Measurements from ENCODE around the gene C12orf60.

GRCh38 chr12:14858513-14858912, 55.0 kb downstream of the C12orf60 start:
- TF ChIP-seq POLR2A (IDR thresholded peaks at IDR 0.05; ENCODE audit: low read length) (no peak), REST (IDR thresholded peaks at IDR 0.05) (no peak), CEBPB (IDR thresholded peaks at IDR 0.05) (no peak), JUNB (IDR thresholded peaks at IDR 0.05) (no peak), RNF2 (IDR thresholded peaks at IDR 0.05; ENCODE audit: borderline replicate concordance, low read depth) (no peak), RAD21 (conservative IDR thresholded peaks at IDR 0.05 in 1 of 2, IDR thresholded peaks at IDR 0.05 in 1 of 2) (no peak)
- TF ChIP-seq, protein P1, sequence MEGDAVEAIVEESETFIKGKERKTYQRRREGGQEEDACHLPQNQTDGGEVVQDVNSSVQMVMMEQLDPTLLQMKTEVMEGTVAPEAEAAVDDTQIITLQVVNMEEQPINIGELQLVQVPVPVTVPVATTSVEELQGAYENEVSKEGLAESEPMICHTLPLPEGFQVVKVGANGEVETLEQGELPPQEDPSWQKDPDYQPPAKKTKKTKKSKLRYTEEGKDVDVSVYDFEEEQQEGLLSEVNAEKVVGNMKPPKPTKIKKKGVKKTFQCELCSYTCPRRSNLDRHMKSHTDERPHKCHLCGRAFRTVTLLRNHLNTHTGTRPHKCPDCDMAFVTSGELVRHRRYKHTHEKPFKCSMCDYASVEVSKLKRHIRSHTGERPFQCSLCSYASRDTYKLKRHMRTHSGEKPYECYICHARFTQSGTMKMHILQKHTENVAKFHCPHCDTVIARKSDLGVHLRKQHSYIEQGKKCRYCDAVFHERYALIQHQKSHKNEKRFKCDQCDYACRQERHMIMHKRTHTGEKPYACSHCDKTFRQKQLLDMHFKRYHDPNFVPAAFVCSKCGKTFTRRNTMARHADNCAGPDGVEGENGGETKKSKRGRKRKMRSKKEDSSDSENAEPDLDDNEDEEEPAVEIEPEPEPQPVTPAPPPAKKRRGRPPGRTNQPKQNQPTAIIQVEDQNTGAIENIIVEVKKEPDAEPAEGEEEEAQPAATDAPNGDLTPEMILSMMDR (IDR thresholded peaks at IDR 0.05) = no peak
- TF ChIP-seq, protein P2, sequence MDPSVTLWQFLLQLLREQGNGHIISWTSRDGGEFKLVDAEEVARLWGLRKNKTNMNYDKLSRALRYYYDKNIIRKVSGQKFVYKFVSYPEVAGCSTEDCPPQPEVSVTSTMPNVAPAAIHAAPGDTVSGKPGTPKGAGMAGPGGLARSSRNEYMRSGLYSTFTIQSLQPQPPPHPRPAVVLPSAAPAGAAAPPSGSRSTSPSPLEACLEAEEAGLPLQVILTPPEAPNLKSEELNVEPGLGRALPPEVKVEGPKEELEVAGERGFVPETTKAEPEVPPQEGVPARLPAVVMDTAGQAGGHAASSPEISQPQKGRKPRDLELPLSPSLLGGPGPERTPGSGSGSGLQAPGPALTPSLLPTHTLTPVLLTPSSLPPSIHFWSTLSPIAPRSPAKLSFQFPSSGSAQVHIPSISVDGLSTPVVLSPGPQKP (IDR thresholded peaks at IDR 0.05; ENCODE audit: low read depth, low read length) = no peak
